HG03378 (cell line): ENCODE results near the gene IFNL1.
"Not testable (repeated sequence)": the region's sequence is repeated elsewhere in the genome, so short reads cannot be mapped to it uniquely, and the experiment has no call there.

ENCODE experiments used
- ATAC-seq: cut with Tn5 transposase; IDR thresholded peaks from one replicate; pipeline ENCODE4 v1.9.1; 2021; ENCODE audit warnings: mild to moderate bottlenecking, moderate library complexity; ENCODE audit not compliant: unreplicated experiment

IFNL1 gene

GRCh38 chr19:39270036-39270871, 26.0 kb upstream of the IFNL1 start:
- ATAC-seq: no peak

DNA sequence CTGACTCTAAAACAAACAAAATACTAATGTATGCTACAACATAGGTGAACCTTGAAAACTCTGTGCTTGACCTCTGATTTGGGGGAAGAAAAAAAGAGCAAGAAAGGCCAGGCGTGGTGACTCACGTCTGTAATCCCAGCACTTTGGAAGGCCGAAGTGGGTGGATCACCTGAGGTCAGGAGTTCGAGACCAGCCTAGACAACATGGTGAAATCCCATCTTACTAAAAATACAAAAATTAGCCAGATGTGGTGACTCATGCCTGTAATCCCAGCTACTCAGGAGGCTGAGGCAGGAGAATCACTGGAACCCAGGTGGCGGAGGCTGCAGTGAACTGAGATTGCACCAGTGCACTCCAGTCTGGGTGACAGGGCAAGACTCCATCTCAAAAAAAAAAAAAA, 22.3 kb upstream of the IFNL1 start:
- ATAC-seq: not testable (repeated sequence)

DNA sequence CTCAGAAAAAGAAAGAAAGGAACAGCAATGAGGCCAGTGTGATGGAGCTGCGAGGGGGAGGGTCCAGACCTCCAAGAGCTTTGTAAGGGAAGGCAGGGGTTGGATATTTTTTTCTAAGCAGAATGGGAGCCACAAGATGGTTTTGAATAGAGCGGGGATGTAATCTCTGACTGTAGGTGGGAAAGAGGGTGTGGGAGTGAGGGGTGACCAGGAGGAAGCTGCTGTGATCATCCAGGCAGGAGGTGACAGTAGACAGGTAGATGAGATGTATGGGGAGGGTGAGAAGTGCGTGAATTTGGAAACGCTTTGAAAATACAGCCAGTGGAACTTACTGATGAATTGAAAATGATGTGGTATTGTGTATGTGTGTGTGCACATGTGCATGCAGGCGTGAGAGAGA, 20.6 kb upstream of the IFNL1 start:
- no peak for ATAC-seq

DNA sequence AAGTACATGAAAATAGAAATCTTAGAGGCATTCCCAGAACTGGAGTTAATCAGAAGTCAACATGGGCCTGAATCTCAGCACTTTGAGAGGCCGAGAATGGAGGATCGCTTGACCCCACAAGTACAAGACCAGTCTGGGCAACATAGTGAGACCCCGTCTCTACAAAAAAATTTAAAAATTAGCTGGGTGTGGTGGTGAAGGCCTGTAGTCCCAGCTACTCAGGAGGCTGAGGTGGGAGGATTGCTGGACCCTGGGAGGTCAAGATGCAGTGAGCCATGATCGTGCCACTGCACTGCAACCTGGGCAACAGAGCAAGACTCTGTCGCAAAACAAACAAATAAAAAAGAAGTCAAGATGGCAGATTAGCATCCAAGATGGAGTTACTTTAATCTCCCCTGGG, 19.5 kb upstream of the IFNL1 start:
- no peak for ATAC-seq

GRCh38 chr19:39277598-39277997, 18.6 kb upstream of the IFNL1 start:
- ATAC-seq: no peak

- no peak for ATAC-seq
These were observed 14.2 kb upstream of the IFNL1 start for GRCh38 chr19:39282021-39282420.

DNA sequence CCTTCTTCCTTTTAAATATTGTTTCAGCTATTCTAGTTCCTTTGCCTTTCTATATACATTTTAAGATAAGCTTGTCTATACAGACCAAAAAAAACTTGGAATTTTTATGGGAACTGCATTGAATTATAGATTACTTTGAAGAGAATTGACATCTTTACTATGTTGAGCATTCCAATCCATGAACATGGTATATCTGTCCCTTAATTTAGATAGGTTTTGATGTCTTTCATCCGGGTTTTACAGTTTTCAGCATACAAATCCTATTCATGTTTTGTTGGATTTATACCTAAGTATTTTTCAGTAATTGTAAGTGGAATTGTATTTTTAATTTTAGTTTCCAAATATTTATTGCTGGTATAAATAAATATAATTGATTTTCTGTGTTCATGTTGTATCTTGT, 12.2 kb upstream of the IFNL1 start:
- ATAC-seq: no peak

- ATAC-seq: no peak
These were observed 2.8 kb upstream of the IFNL1 start for GRCh38 chr19:39293394-39293793.

- no peak for ATAC-seq
These were observed 699 bp downstream of the IFNL1 start for GRCh38 chr19:39296906-39297305.

DNA sequence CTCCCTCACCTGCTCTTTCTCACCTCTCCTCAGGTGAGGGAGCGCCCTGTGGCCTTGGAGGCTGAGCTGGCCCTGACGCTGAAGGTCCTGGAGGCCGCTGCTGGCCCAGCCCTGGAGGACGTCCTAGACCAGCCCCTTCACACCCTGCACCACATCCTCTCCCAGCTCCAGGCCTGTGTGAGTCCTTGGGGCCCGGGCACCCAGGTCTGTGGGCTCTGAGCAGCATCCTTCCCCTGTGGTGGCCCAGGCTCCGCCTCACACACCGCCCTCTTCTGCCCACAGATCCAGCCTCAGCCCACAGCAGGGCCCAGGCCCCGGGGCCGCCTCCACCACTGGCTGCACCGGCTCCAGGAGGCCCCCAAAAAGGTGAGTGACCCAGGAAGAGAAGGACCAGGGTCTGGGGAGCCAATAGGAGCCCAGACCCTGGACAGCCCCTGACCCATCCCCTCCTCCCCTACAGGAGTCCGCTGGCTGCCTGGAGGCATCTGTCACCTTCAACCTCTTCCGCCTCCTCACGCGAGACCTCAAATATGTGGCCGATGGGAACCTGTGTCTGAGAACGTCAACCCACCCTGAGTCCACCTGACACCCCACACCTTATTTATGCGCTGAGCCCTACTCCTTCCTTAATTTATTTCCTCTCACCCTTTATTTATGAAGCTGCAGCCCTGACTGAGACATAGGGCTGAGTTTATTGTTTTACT, 1.9 kb downstream of the IFNL1 start:
- ATAC-seq: no peak

DNA sequence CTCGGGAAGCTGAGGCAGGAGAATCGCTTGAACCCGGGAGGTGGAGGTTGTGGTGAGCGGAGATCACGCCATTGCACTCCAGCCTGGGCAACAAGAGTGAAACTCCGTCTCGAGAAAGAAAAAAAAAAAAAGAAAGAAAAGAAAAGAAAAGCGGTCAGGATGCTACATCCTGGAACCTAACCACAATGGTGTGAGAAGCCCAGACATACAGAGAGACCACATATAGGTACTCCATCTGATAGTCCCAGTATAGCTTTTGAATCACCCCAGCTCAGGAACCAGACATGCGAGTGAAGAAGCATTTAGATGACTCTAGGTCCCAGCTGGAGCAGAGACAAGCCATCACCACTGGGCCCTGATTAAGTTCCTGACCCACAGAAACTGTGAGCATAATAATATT, 3.2 kb downstream of the IFNL1 start:
- no peak for ATAC-seq

DNA sequence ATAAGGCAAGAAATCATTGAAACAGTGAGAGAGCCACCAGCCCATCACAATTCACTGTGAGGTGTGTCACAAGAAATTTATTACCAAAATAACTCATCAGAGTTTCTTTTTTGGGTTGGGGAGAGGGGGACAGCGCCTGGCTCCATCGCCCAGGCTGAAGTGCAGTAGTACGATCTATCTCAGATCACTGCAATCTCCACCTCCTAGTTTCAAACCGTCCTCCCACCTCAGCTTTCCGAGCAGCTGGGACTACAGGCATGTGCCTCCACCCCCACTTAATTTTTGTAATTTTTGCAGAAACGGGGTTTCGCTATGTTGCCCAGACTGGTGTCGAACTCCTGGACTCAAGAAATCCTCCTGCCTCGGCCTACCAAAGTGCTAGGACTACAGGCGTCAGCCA, 3.6 kb downstream of the IFNL1 start:
- ATAC-seq: no peak

GRCh38 chr19:39301021-39301420, 4.8 kb downstream of the IFNL1 start:
- ATAC-seq: no peak

GRCh38 chr19:39301562-39301961, 5.4 kb downstream of the IFNL1 start:
- no peak for ATAC-seq

DNA sequence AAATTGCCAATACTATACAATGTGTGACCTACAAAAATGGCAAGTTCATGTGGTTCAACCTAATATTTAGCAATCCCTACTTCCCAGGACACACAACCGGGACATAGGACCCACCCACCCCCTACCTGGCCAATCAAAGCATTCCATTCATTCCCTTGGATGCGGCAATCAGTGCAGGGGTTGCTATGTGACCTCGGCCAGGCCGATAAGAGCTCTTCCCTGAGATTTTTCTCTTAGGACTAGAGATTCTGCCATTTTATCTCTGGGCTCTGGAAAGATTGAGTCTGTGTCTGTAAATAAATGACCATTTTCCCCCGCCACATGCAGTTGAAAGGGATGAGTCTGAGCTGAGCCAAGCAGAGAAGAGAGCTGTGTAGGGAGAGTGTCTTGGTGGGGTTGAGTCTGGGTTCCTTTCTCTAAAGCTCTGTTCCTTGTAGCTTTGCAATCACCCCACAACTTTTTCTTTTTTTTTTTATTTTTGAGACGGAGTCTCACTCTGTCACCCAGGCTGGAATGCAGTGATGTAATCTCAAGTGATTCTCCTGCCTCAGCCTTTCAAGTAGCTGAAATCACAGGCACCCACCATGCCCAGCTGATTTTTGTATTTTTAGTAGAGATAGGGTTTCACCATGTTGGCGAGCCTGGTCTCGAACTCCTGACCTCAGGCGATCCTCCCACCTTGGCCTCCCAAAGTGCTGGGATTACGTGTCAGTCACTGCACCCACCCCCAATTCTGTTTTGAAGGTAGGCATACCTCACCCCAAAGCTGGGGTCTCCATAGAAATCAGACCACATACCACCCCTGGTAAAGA, 7.4 kb downstream of the IFNL1 start:
- ATAC-seq: no peak

DNA sequence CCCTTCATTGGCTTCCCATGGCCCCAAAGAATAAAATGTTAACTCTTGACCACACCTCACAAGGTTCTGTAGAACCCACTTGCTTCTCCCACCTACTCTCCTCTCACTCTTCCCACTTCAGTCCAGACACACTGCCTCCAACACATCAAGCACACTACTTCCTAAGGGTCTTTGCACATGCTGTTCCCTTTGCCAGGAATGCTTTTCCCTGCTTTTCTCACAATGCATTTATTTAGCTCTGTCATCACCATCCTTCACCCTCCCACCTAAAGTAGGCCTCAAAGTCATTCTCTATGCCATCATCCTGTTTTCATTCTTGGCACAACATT, 7.9 kb downstream of the IFNL1 start:
- ATAC-seq: no peak

- ATAC-seq: no peak
These were observed 8.7 kb downstream of the IFNL1 start for GRCh38 chr19:39304701-39305571.

GRCh38 chr19:39306075-39306474, 9.9 kb downstream of the IFNL1 start:
- no peak for ATAC-seq

DNA sequence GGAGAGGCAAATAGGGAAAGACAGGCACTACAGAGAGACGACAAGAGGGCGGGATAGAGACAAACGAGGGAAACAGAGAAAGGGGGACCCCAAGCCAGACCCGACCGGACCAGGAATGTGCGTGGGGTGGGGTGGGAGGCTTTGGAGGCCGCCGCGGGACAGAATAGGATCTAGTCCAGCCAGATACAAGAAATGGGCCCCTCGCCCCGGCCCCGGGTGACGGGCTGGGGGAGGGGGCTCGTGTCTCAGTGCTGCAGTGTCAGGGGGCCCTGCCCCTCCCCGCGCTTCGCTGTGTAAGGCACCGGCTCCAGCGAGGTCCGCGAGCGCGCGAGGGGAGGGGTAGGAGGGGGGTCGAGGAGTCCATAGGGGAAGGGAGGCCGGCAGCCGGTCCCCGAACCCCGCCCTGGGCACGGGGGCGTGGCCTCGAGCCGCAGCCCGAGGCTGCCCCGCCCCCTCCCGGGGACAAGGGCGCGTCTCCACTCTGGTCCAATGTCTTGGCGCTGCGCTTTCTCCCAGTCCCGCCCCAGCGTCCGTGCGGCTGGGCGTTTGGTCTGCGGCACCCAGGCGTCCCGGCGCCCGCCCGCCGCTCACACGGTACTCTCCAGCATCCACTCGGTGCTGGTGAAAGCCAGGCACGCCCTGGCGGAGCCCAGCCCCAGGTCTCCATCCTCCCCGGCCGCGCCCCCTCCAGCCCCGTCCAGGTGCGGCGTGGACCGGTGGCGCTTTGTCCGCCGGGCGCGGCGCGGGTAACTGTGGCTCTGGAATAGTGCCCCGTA, 11.0 kb downstream of the IFNL1 start:
- ATAC-seq: no peak
